CD8-positive, alpha-beta memory T cell (primary cell): Measurements from ENCODE around the gene SHLD2. TPM values are rescaled to one million over a fixed set of nuclear protein-coding genes. Genes with fewer than 3 reads are reported as not detected.
"Not testable (repeated sequence)": the region's sequence is repeated elsewhere in the genome, so short reads cannot be mapped to it uniquely, and the experiment has no call there.

Experiments
- CTCF ChIA-PET: fragments of 350-600 bp; sonication (Branson Sonifier 250); formaldehyde crosslinking; loops from one replicate; lab custom pipeline; 2021; ENCODE audit warnings: antibody characterized with exemption; lab: Charles Lee
- POLR2A ChIA-PET: fragments of 350-600 bp; sonication (Branson Sonifier 250); formaldehyde crosslinking; loops from one replicate; lab custom pipeline; 2021; ENCODE audit warnings: antibody characterized with exemption; lab: Charles Lee
- DNase-seq, 5 donors: peaks; one replicate each; pipeline versions ENCODE4 v3.0.0 to v3.0.0-alpha.2; 2020 to 2022; ENCODE audit warnings: mixed read lengths in 1 of 5
- H3K27ac ChIP-seq: one replicate; pipeline ENCODE4 v1.7.0; 2013; ENCODE audit warnings: low read depth, mild to moderate bottlenecking, low read length, moderate library complexity
- H3K27me3 ChIP-seq: 2 replicates; pipeline ENCODE4 v1.7.0; 2013; ENCODE audit warnings: low read length, mild to moderate bottlenecking; ENCODE audit not compliant: insufficient read depth, poor library complexity, severe bottlenecking
- H3K36me3 ChIP-seq: 2 replicates; pipeline ENCODE4 v1.7.0; 2013; ENCODE audit warnings: mild to moderate bottlenecking, low read length, moderate library complexity; ENCODE audit not compliant: insufficient read depth
- H3K4me1 ChIP-seq: 2 replicates; pipeline ENCODE4 v1.7.0; 2013; ENCODE audit warnings: mild to moderate bottlenecking, low read length, moderate library complexity; ENCODE audit not compliant: insufficient read depth
- H3K4me3 ChIP-seq: 2 replicates; pipeline ENCODE4 v1.7.0; 2013; ENCODE audit warnings: mild to moderate bottlenecking, low read length
- H3K9me3 ChIP-seq: 2 replicates; pipeline ENCODE4 v1.7.0; 2013; ENCODE audit warnings: mild to moderate bottlenecking, low read length
- H3K27ac Mint-ChIP-seq, 8 donors: one replicate each; pipeline ENCODE4 v1.8.0; 2020 to 2021; ENCODE audit warnings: mixed read lengths in 8 of 8, mild to moderate bottlenecking in 6 of 8, inconsistent platforms in 3 of 8, moderate library complexity in 3 of 8
- H3K27me3 Mint-ChIP-seq, 2 donors: one replicate each; pipeline ENCODE4 v1.8.0; 2020 to 2021; ENCODE audit warnings: mixed read lengths in 2 of 2, mild to moderate bottlenecking in 1 of 2, moderate library complexity in 1 of 2
- H3K36me3 Mint-ChIP-seq, 3 donors: one replicate each; pipeline ENCODE4 v1.8.0; 2020 to 2021; ENCODE audit warnings: mixed read lengths in 3 of 3, inconsistent platforms in 1 of 3, mild to moderate bottlenecking in 1 of 3
- H3K4me1 Mint-ChIP-seq, 3 donors: one replicate each; pipeline ENCODE4 v1.8.0; 2020 to 2021; ENCODE audit warnings: mixed read lengths in 3 of 3, inconsistent platforms in 1 of 3, mild to moderate bottlenecking in 1 of 3
- H3K4me3 Mint-ChIP-seq, 7 donors: one replicate each; pipeline ENCODE4 v1.8.0; 2020 to 2021; ENCODE audit warnings: mixed read lengths in 7 of 7, mild to moderate bottlenecking in 6 of 7, moderate library complexity in 4 of 7, inconsistent platforms in 2 of 7
- H3K9me3 Mint-ChIP-seq, 5 donors: one replicate each; pipeline ENCODE4 v1.8.0; 2020 to 2022; ENCODE audit warnings: mixed read lengths in 5 of 5, mild to moderate bottlenecking in 3 of 5, moderate library complexity in 2 of 5, inconsistent platforms in 1 of 5
- polyA plus RNA-seq: library from polyadenylated mRNA; unstranded; fragments of 300-500 nt; fragmentation: Illumina TruSeq; gene quantifications from one replicate; pipeline ENCODE4 v1.2.3, GENCODE V29; 2021
- total RNA-seq, 2 experiments: library from RNA; stranded (reverse); gene quantifications; one replicate each; pipeline ENCODE4 v1.2.3, GENCODE V29; 2021

Gene SHLD2
- total and polyA plus RNA-seq, 3 experiments from 2014 or later, result 24.9 to 44.2 (median 42.9) TPM

GRCh38 chr10:87213150-87213765 is 118.3 kb downstream of the SHLD2 start:
- H3K27ac Mint-ChIP-seq, CTCF ChIA-PET, H3K27ac ChIP-seq, H3K9me3 ChIP-seq, DNase-seq, H3K36me3 ChIP-seq, H3K36me3 Mint-ChIP-seq, H3K4me1 ChIP-seq, H3K4me3 ChIP-seq, H3K27me3 Mint-ChIP-seq, H3K4me3 Mint-ChIP-seq, H3K27me3 ChIP-seq, H3K9me3 Mint-ChIP-seq, POLR2A ChIA-PET: not testable (repeated sequence)
- H3K4me1 Mint-ChIP-seq, result peaks cover 3 to 13% (median 5%) of the 10 kb centered on the region in 3 donors

GRCh38 chr10:87213806-87214205 is 118.8 kb downstream of the SHLD2 start:
- peaks cover 4 to 19% (median 5%) of the 10 kb centered on the region in 3 donors for H3K4me1 Mint-ChIP-seq
- H3K4me1 ChIP-seq, H3K27ac Mint-ChIP-seq, H3K27ac ChIP-seq, H3K36me3 ChIP-seq, CTCF ChIA-PET, H3K27me3 Mint-ChIP-seq, DNase-seq, POLR2A ChIA-PET, H3K4me3 Mint-ChIP-seq, H3K9me3 Mint-ChIP-seq, H3K4me3 ChIP-seq, H3K9me3 ChIP-seq, H3K36me3 Mint-ChIP-seq, H3K27me3 ChIP-seq: not testable (repeated sequence)

DNA sequence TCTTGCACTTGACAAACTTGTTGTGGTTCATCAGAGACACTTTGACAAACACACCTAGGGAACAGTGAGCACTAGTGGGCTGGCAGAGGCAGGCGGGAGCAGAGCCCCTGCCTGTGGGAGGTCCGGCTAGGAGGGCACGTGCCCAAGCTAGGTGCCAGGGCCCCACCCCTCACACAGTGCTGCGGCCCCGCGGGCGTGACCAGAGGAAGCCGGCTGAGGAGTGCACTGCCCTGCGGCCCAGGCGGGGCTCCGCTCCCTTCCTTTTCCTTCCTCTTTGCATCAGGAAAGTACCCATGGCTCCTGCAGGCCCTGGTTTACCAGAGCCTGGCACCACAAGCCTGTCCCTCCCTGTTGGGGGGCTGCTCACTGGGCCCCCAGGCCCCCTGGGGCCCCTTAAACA is 121.1 kb downstream of the SHLD2 start:
- not testable (repeated sequence) for DNase-seq

DNA sequence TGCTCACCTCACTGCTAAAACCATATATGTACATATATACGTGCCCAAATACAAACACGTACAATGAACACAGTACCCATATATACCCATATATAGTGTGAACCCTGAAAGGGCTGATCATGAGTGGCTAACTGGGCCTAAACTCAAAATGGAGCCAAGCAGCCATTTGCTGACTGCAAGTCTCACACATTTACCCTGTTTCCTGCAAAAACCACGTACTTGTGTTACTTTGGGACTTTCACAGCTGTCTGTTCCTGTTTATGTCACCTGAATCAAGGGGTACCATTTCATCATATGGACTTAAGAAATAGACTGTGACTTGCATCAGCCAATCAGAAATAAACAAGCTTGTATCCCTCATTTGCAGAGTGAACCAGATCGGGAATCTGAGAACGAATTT is 124.4 kb downstream of the SHLD2 start:
- H3K4me3 Mint-ChIP-seq, H3K9me3 Mint-ChIP-seq, H3K4me3 ChIP-seq, H3K27me3 Mint-ChIP-seq, H3K36me3 Mint-ChIP-seq, POLR2A ChIA-PET, H3K36me3 ChIP-seq, H3K9me3 ChIP-seq, CTCF ChIA-PET, H3K27ac ChIP-seq, H3K4me1 ChIP-seq, DNase-seq, H3K27me3 ChIP-seq, H3K27ac Mint-ChIP-seq: not testable (repeated sequence)
- H3K4me1 Mint-ChIP-seq, result peaks cover 0 to 17% (median 3%) of the 10 kb centered on the region in 3 donors

More for the DNA sequence above, 121.1 kb downstream of the SHLD2 start:
- H3K9me3 Mint-ChIP-seq, H3K27me3 Mint-ChIP-seq, H3K36me3 Mint-ChIP-seq, H3K4me1 ChIP-seq, H3K27ac Mint-ChIP-seq, H3K27me3 ChIP-seq, H3K4me3 Mint-ChIP-seq, H3K4me3 ChIP-seq, POLR2A ChIA-PET, H3K27ac ChIP-seq, H3K36me3 ChIP-seq, H3K9me3 ChIP-seq: not testable (repeated sequence)
- peaks cover 5 to 22% (median 6%) of the 10 kb centered on the region in 3 donors for H3K4me1 Mint-ChIP-seq
- CTCF ChIA-PET, result interaction anchor here (0.6 kb wide), 1 partner anchor 277 kb away, joined by 3 read pairs; no protein-coding TSS in a partner anchor

- POLR2A ChIA-PET, H3K4me1 Mint-ChIP-seq, H3K4me3 Mint-ChIP-seq, H3K27ac Mint-ChIP-seq, H3K9me3 ChIP-seq, H3K36me3 ChIP-seq, H3K27me3 Mint-ChIP-seq, H3K4me3 ChIP-seq, H3K36me3 Mint-ChIP-seq, H3K27ac ChIP-seq, CTCF ChIA-PET, H3K9me3 Mint-ChIP-seq, H3K27me3 ChIP-seq, H3K4me1 ChIP-seq, DNase-seq: not testable (repeated sequence)
Observed at GRCh38 chr10:87222789-87223188, 127.8 kb downstream of the SHLD2 start.

DNA sequence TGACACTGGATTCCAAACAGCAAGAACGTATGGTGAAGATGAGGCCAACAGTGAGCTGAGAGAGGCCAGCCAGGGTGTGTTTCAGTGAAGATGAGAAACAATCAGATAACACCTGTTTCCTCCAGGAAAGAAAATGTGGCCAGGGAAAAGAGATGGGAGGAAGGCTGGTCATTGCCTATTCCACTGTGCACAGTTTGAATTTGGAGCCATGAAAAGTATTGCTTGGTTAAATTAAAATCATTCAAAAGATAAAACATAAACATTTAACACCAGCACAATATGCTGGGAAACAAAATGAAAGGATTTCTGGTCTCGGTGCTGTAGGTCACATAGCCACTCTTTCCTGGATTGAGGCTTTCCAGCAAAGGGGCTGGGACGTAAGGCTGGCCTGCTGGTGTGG is 130.1 kb downstream of the SHLD2 start, which contains the start of gene NUTM2A:
TSS of gene NUTM2A (plus strand) at position 301 of the 400 bp plus-strand sequence. CDS start 383 bp downstream, outside the sequence.
- H3K36me3 ChIP-seq, H3K4me1 Mint-ChIP-seq, CTCF ChIA-PET, H3K36me3 Mint-ChIP-seq, H3K4me3 ChIP-seq, H3K9me3 ChIP-seq, POLR2A ChIA-PET, H3K27me3 ChIP-seq, H3K9me3 Mint-ChIP-seq, H3K27me3 Mint-ChIP-seq, H3K27ac Mint-ChIP-seq, H3K27ac ChIP-seq, H3K4me1 ChIP-seq, H3K4me3 Mint-ChIP-seq, DNase-seq: not testable (repeated sequence)

DNA sequence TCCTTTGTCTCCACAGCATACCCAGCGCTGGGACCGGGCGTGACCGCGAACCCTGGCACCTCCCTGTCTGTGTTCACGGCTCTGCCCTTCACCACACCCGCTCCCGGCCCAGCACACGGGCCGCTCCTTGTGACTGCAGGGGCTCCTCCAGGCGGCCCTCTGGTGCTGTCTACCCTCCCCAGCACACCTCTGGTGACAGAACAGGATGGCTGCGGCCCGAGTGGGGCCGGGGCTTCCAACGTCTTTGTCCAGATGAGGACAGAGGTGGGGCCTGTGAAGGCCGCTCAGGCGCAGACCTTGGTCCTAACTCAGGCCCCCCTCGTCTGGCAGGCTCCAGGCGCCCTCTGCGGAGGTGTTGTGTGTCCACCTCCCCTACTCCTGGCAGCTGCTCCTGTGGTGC is 133.2 kb downstream of the SHLD2 start:
- H3K27ac Mint-ChIP-seq, CTCF ChIA-PET, H3K27me3 ChIP-seq: not testable (repeated sequence)

DNA sequence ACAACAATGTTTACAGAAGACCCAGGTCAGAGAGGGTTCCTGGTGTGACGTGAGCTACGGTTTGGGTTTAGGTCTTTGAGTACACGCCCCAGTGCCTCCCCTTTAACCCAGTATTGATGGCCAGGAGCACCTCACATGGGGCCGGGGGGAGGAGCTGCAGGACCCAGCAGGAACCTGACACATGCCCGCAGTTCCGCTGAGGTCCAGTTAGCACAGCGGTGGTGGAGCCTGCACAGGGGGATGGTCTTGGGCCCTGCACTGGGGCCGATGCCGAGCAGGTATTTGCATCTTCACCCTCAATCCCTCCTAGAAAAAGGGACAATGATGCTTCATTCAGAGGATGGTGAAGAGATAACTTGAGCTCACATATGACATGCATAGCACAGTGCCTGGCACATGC is 134.2 kb downstream of the SHLD2 start:
- H3K4me3 ChIP-seq, H3K36me3 Mint-ChIP-seq, DNase-seq, H3K27me3 Mint-ChIP-seq, H3K27ac Mint-ChIP-seq, H3K4me1 ChIP-seq, CTCF ChIA-PET, POLR2A ChIA-PET, H3K4me3 Mint-ChIP-seq, H3K4me1 Mint-ChIP-seq, H3K9me3 Mint-ChIP-seq, H3K9me3 ChIP-seq, H3K27me3 ChIP-seq, H3K27ac ChIP-seq, H3K36me3 ChIP-seq: not testable (repeated sequence)

More for the DNA sequence above, 133.2 kb downstream of the SHLD2 start:
- H3K4me1 ChIP-seq, H3K4me1 Mint-ChIP-seq, H3K27me3 Mint-ChIP-seq, DNase-seq, H3K36me3 ChIP-seq, H3K4me3 ChIP-seq, H3K9me3 Mint-ChIP-seq, POLR2A ChIA-PET, H3K4me3 Mint-ChIP-seq, H3K36me3 Mint-ChIP-seq, H3K27ac ChIP-seq, H3K9me3 ChIP-seq: not testable (repeated sequence)

DNA sequence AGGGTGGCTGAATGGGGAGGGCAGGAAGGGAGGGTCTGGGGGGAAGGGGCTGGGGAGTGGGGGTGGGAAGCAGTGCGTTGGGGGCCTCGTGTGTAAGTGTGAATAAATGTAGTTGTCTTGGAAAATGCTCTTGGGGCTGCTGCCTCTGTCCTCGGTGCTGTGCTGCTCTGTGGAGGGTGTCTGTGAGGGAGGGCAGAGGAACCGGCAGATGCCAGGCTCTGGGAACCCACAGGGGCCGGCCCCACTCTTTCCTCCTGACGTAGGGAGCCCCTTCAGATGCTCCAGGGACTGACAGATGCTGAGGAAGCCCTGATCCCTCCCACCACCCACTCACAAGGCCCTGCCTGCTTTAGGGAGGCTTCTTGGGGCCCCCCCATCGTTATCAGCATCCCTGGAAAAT is 139.8 kb downstream of the SHLD2 start:
- H3K4me1 Mint-ChIP-seq, H3K4me1 ChIP-seq, CTCF ChIA-PET, H3K27me3 ChIP-seq, H3K4me3 Mint-ChIP-seq, H3K27ac ChIP-seq, H3K36me3 ChIP-seq, DNase-seq, H3K27me3 Mint-ChIP-seq, H3K36me3 Mint-ChIP-seq, H3K27ac Mint-ChIP-seq, H3K9me3 Mint-ChIP-seq, H3K4me3 ChIP-seq, H3K9me3 ChIP-seq, POLR2A ChIA-PET: not testable (repeated sequence)
